HepG2 (cell line): ENCODE measurements around the gene NSD2. TPM values are rescaled to one million over a fixed set of nuclear protein-coding genes. Genes with fewer than 3 reads are reported as not detected.

Source experiments
- ATM ChIP-seq: fragments of 450-650 bp; IDR thresholded peaks from 2 replicates; pipeline ENCODE4 v1.7.1; 2017; ENCODE audit warnings: mild to moderate bottlenecking, borderline replicate concordance
- BORCS8-MEF2B ChIP-seq: sonication (generic); formaldehyde crosslinking; IDR thresholded peaks from 2 replicates; pipeline ENCODE4 v1.8.0; 2022; ENCODE audit warnings: mild to moderate bottlenecking, missing genetic modification reagents
- CC2D1A ChIP-seq: sonication (generic); formaldehyde crosslinking; IDR thresholded peaks from 2 replicates; pipeline ENCODE4 v1.8.1; 2023; ENCODE audit warnings: mild to moderate bottlenecking, missing genetic modification reagents
- CTCF ChIP-seq: sonication (generic); formaldehyde crosslinking; IDR thresholded peaks from 2 replicates; pipeline ENCODE4 v1.5.0; 2020; ENCODE audit warnings: mild to moderate bottlenecking, missing genetic modification reagents, moderate library complexity
- FOSL1 ChIP-seq: sonication (generic); formaldehyde crosslinking; IDR thresholded peaks from 2 replicates; pipeline ENCODE4 v1.9.0; 2021; ENCODE audit warnings: missing genetic modification reagents, borderline replicate concordance
- HMGXB3 ChIP-seq: sonication (generic); formaldehyde crosslinking; IDR thresholded peaks from 2 replicates; pipeline ENCODE4 v1.4.0; 2020; ENCODE audit warnings: missing genetic modification reagents, borderline replicate concordance
- HNRNPH1 ChIP-seq: fragments of 200-400 bp; formaldehyde crosslinking; optimal IDR thresholded peaks from 2 replicates; pipeline ENCODE3; 2017; ENCODE audit warnings: mild to moderate bottlenecking, low read depth, low read length
- MAF1 ChIP-seq: sonication (generic); formaldehyde crosslinking; IDR thresholded peaks from 2 replicates; pipeline ENCODE4 v1.5.0; 2020; ENCODE audit warnings: missing genetic modification reagents, borderline replicate concordance
- NKX3-1 ChIP-seq: sonication (generic); formaldehyde crosslinking; IDR thresholded peaks from 2 replicates; pipeline ENCODE4 v1.5.0; 2020; ENCODE audit warnings: missing genetic modification reagents
- PAX8 ChIP-seq: sonication (generic); formaldehyde crosslinking; IDR thresholded peaks from 2 replicates; pipeline ENCODE4 v1.8.0; 2022; ENCODE audit warnings: mild to moderate bottlenecking, missing genetic modification reagents, borderline replicate concordance
- PRDM15 ChIP-seq: sonication (generic); formaldehyde crosslinking; IDR thresholded peaks from 2 replicates; pipeline ENCODE4 v1.4.0; 2020; ENCODE audit warnings: missing genetic modification reagents
- RARA ChIP-seq: IDR thresholded peaks from 2 replicates; pipeline ENCODE4 v1.6.1; 2016; ENCODE audit warnings: missing genetic modification reagents, missing compliant biosample characterization
- ZBTB26 ChIP-seq: IDR thresholded peaks from 2 replicates; pipeline ENCODE4 v1.6.1; 2016; ENCODE audit warnings: missing compliant biosample characterization, missing genetic modification reagents, borderline replicate concordance
- ZHX1 ChIP-seq: sonication (generic); formaldehyde crosslinking; IDR thresholded peaks from 2 replicates; pipeline ENCODE4 v1.8.1; 2022; ENCODE audit warnings: low read depth, mild to moderate bottlenecking, missing genetic modification reagents
- ZNF557 ChIP-seq: sonication (generic); formaldehyde crosslinking; IDR thresholded peaks from 2 replicates; pipeline ENCODE4 v1.4.0; 2020; ENCODE audit warnings: missing genetic modification reagents
- ZNF850 ChIP-seq: sonication (generic); formaldehyde crosslinking; conservative IDR thresholded peaks from 2 replicates; pipeline ENCODE4 v1.9.0; 2021; ENCODE audit warnings: mild to moderate bottlenecking, missing genetic modification reagents
- polyA plus RNA-seq, 8 experiments: library from polyadenylated mRNA; depleted of rRNA in 3 of 8; stranded (reverse) in 7 of 8; unstranded in 1 of 8; fragments of >200 nt; fragmentation: Illumina TruSeq in 4 of 8; extraction: Trizol in 4 of 8; gene quantifications; 2 replicates each; pipeline versions ENCODE4 v1.2.1 to v1.2.3, GENCODE V29; 2011 to 2016; ENCODE audit warnings: low read depth in 4 of 8, missing spikeins in 1 of 8, mixed read lengths in 1 of 8; ENCODE audit not compliant: insufficient read depth in 1 of 8
- total RNA-seq, 5 experiments: library from RNA; depleted of rRNA; stranded (reverse); fragments of >200 nt; fragmentation: Illumina TruSeq; extraction: Trizol; gene quantifications; 2 replicates each; pipeline ENCODE4 v1.2.3, GENCODE V29; 2016; ENCODE audit warnings: low read depth in 1 of 5

NSD2 gene
- total and polyA plus RNA-seq, 2 of the 13 experiments (the other 11 are each of a cell fraction or from before 2014, with no cell fraction given), result 22.0 to 65.9 TPM

- no peak for TF ChIP-seq PRDM15 (CRISPR knock-in tag)
- TF ChIP-seq HNRNPH1, result no peak
- TF ChIP-seq HMGXB3 (CRISPR knock-in tag), result 0 out of 2 replicates have a peak, but pooled peaks have one; percentile 36
- peak; percentile 57 for TF ChIP-seq RARA (CRISPR knock-in tag)
- TF ChIP-seq ZBTB26 (CRISPR knock-in tag), result peak; percentile 34; the same call in 1 of the 2 replicates
- TF ChIP-seq ATM, result no peak
- peak; percentile 25; the same call in 1 of the 2 replicates for TF ChIP-seq MAF1
- TF ChIP-seq PAX8 (CRISPR knock-in tag), result no peak
- TF ChIP-seq BORCS8-MEF2B, result peak; percentile 18; the same call in 1 of the 2 replicates
- TF ChIP-seq ZNF850 (CRISPR knock-in tag), result no peak
- TF ChIP-seq CC2D1A (CRISPR knock-in tag), result no peak
- peak; percentile 23; the same call in 1 of the 2 replicates for TF ChIP-seq CTCF (CRISPR knock-in tag)
- TF ChIP-seq FOSL1 (CRISPR knock-in tag), result no peak
- peak; percentile 36 for TF ChIP-seq NKX3-1 (CRISPR knock-in tag)
- no peak for TF ChIP-seq ZNF557 (CRISPR knock-in tag)
- no peak for TF ChIP-seq ZHX1
Observed at GRCh38 chr4:2008671-2008920, 137.4 kb downstream of the NSD2 start (continued).
